Chondrocyte (in vitro differentiated cells): ENCODE results near the gene L3MBTL2. TPM values are rescaled to one million over a fixed set of nuclear protein-coding genes. Genes with fewer than 3 reads are reported as not detected.

Experiments
- DNase-seq: peaks from one replicate; pipeline ENCODE4 v3.0.0; 2021; ENCODE audit warnings: mixed read lengths, low spot score
- H3K27ac Mint-ChIP-seq: one replicate; pipeline ENCODE4 v1.8.0; 2021; ENCODE audit warnings: mild to moderate bottlenecking, moderate library complexity, mixed read lengths; ENCODE audit not compliant: unreplicated experiment
- H3K27me3 Mint-ChIP-seq: 2 replicates; pipeline ENCODE4 v1.8.0; 2021; ENCODE audit warnings: low read depth, mixed read lengths
- H3K36me3 Mint-ChIP-seq: 2 replicates; pipeline ENCODE4 v1.8.0; 2021; ENCODE audit warnings: low read depth, mixed read lengths
- H3K4me1 Mint-ChIP-seq: 2 replicates; pipeline ENCODE4 v1.8.0; 2021; ENCODE audit warnings: low read depth, mild to moderate bottlenecking, mixed read lengths
- H3K4me3 Mint-ChIP-seq: one replicate; pipeline ENCODE4 v1.8.0; 2021; ENCODE audit warnings: mild to moderate bottlenecking, moderate library complexity, mixed read lengths; ENCODE audit not compliant: unreplicated experiment
- H3K9me3 Mint-ChIP-seq: 2 replicates; pipeline ENCODE4 v1.8.0; 2021; ENCODE audit warnings: low read depth, mixed read lengths
- CTCF ChIP-seq: fragments of 200-600 bp; sonication (generic); IDR thresholded peaks from 2 replicates; pipeline ENCODE4 v1.5.0; 2021; ENCODE audit warnings: antibody characterized with exemption, mild to moderate bottlenecking, moderate library complexity
- total RNA-seq: library from RNA; stranded (reverse); gene quantifications from 3 replicates; pipeline ENCODE4 v1.2.1, GENCODE V29; 2021

The L3MBTL2 gene
- total RNA-seq, 1 donor from 2014 or later = 17.7 TPM

- DNase-seq = no peak
- Mint-ChIP-seq H3K27ac (no peak overlapping the region), H3K9me3 (no peaks in the 10 kb centered on the region), H3K36me3 (peaks cover 13% of the 10 kb centered on the region), H3K4me1 (no peaks in the 10 kb centered on the region), H3K27me3 (no peaks in the 10 kb centered on the region), H3K4me3 (no peak overlapping the region)
- TF ChIP-seq CTCF = no peak
These were observed 26.3 kb downstream of the L3MBTL2 start for GRCh38 chr22:41231369-41231768.

- H3K27me3 Mint-ChIP-seq = no peaks in the 10 kb centered on the region
- peaks cover 3% of the 10 kb centered on the region for H3K4me1 Mint-ChIP-seq
- no peaks in the 10 kb centered on the region for H3K9me3 Mint-ChIP-seq
- no peak for TF ChIP-seq CTCF
- no peak overlapping the region for H3K4me3 Mint-ChIP-seq
- no peak for DNase-seq
- peaks cover 4% of the 10 kb centered on the region for H3K36me3 Mint-ChIP-seq
- H3K27ac Mint-ChIP-seq = no peak overlapping the region
These were observed 29.9 kb downstream of the L3MBTL2 start for GRCh38 chr22:41234815-41235695.

GRCh38 chr22:41237036-41237706 is 32.1 kb downstream of the L3MBTL2 start:
- no peak for DNase-seq
- peaks cover 3% of the 10 kb centered on the region for H3K4me1 Mint-ChIP-seq
- H3K27me3 Mint-ChIP-seq = no peaks in the 10 kb centered on the region
- no peaks in the 10 kb centered on the region for H3K36me3 Mint-ChIP-seq
- no peak for TF ChIP-seq CTCF
- no peaks in the 10 kb centered on the region for H3K9me3 Mint-ChIP-seq
- H3K4me3 Mint-ChIP-seq = peak overlapping the region; percentile 45
- no peak overlapping the region for H3K27ac Mint-ChIP-seq

- TF ChIP-seq CTCF = peak; percentile 71
- no peak for DNase-seq
- no peaks in the 10 kb centered on the region for H3K9me3 Mint-ChIP-seq
- no peaks in the 10 kb centered on the region for H3K36me3 Mint-ChIP-seq
- no peak overlapping the region for H3K4me3 Mint-ChIP-seq
- no peak overlapping the region for H3K27ac Mint-ChIP-seq
- peaks cover 3% of the 10 kb centered on the region for H3K4me1 Mint-ChIP-seq
- no peaks in the 10 kb centered on the region for H3K27me3 Mint-ChIP-seq
These were observed 32.8 kb downstream of the L3MBTL2 start for GRCh38 chr22:41237707-41238569.
